ENCODE results near the gene GRB10. TPM values are rescaled to one million over a fixed set of nuclear protein-coding genes. Genes with fewer than 3 reads are reported as not detected.

GRB10 gene
- total and polyA plus RNA-seq, 4 donors: 11.6 to 68.6 (median 41.0) TPM

GRCh38 chr7:50665403-50666123, 117.1 kb downstream of the GRB10 start:
- Histone ChIP-seq H3K9me3 (ENCODE audit: control insufficient read depth in 4 of 4, insufficient read depth in 3 of 4, low read length in 3 of 4) (peaks cover 0 to 2% (median 0%) of the 10 kb centered on the region in 4 donors), H3K36me3 (ENCODE audit: control insufficient read depth in 4 of 4, insufficient read depth in 4 of 4, low read length in 4 of 4) (peaks cover 0 to 12% (median 5%) of the 10 kb centered on the region in 4 donors), H3K4me1 (ENCODE audit: control insufficient read depth in 5 of 5, insufficient read depth in 5 of 5, low read length in 5 of 5) (peaks cover 0 to 46% (median 11%) of the 10 kb centered on the region in 5 donors), H3K4me3 (no peak overlapping the region), H3K27me3 (ENCODE audit: control insufficient read depth in 3 of 3, insufficient read depth in 3 of 3, low read length in 2 of 3) (no peaks in the 10 kb centered on the region), H3K9ac (ENCODE audit: insufficient read depth in 1 of 2, low read length in 2 of 2) (no peak overlapping the region), H3K27ac (ENCODE audit: low read depth in 1 of 2, low read length in 1 of 2) (peak overlapping the region in 1 of 2 donors; percentile 1)
- DNase-seq: no peak
- TF ChIP-seq, protein P1, sequence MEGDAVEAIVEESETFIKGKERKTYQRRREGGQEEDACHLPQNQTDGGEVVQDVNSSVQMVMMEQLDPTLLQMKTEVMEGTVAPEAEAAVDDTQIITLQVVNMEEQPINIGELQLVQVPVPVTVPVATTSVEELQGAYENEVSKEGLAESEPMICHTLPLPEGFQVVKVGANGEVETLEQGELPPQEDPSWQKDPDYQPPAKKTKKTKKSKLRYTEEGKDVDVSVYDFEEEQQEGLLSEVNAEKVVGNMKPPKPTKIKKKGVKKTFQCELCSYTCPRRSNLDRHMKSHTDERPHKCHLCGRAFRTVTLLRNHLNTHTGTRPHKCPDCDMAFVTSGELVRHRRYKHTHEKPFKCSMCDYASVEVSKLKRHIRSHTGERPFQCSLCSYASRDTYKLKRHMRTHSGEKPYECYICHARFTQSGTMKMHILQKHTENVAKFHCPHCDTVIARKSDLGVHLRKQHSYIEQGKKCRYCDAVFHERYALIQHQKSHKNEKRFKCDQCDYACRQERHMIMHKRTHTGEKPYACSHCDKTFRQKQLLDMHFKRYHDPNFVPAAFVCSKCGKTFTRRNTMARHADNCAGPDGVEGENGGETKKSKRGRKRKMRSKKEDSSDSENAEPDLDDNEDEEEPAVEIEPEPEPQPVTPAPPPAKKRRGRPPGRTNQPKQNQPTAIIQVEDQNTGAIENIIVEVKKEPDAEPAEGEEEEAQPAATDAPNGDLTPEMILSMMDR (IDR thresholded peaks at IDR 0.05; ENCODE audit: control extremely low read depth, extremely low read depth): no peak
- WGBS, 2 donors: 80 to 83% methylated on average over 17 of the region's 17 CpGs
- no peak for ATAC-seq (ENCODE audit: insufficient read depth, low FRiP score)

- Histone ChIP-seq H3K27me3 (ENCODE audit: control insufficient read depth in 3 of 3, insufficient read depth in 3 of 3, low read length in 2 of 3) (no peaks in the 10 kb centered on the region), H3K4me1 (ENCODE audit: control insufficient read depth in 5 of 5, insufficient read depth in 5 of 5, low read length in 5 of 5) (peaks cover 0 to 52% (median 11%) of the 10 kb centered on the region in 5 donors), H3K4me3 (no peak overlapping the region), H3K27ac (ENCODE audit: low read depth in 1 of 2, low read length in 1 of 2) (no peak overlapping the region), H3K9me3 (ENCODE audit: control insufficient read depth in 4 of 4, insufficient read depth in 3 of 4, low read length in 3 of 4) (peaks cover 0 to 2% (median 0%) of the 10 kb centered on the region in 4 donors), H3K36me3 (ENCODE audit: control insufficient read depth in 4 of 4, insufficient read depth in 4 of 4, low read length in 4 of 4) (peaks cover 0 to 9% (median 4%) of the 10 kb centered on the region in 4 donors), H3K9ac (ENCODE audit: insufficient read depth in 1 of 2, low read length in 2 of 2) (no peak overlapping the region)
- WGBS, 2 donors: 54 to 68% methylated on average over 4 of the region's 4 CpGs
- TF ChIP-seq, protein P1 (IDR thresholded peaks at IDR 0.05; ENCODE audit: control extremely low read depth, extremely low read depth): no peak
- ATAC-seq (ENCODE audit: insufficient read depth, low FRiP score): no peak
- DNase-seq: no peak
Measured at GRCh38 chr7:50664937-50665336, 117.8 kb downstream of the GRB10 start.

DNA sequence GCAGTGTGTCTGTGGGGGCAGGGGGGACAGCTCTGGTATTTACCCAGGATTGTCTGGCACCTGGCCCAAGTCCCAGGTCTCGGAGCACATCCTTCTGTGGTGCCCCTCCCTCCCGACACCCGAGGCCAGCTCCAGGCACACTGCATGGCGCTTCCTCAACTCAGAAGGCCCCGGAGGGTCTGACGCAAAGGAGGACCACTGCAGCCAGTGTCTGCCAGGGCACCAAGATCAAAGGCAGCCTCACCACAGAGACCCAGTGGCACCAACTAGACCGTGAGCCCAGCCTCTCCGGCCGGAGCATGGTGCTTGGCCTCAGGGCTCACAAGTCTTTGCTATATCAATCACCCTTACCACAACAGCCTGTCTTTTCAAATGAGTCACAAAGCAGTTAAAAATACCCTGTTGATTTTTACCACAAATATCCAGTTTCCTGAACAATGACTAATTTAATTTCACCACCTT, 118.2 kb downstream of the GRB10 start:
- ATAC-seq (ENCODE audit: insufficient read depth, low FRiP score) (no peak), DNase-seq (no peak)
- Histone ChIP-seq H3K27ac (ENCODE audit: low read depth in 1 of 2, low read length in 1 of 2) (peak overlapping the region in 1 of 2 donors; percentile 35), H3K9me3 (ENCODE audit: control insufficient read depth in 4 of 4, insufficient read depth in 3 of 4, low read length in 3 of 4) (no peaks in the 10 kb centered on the region), H3K4me1 (ENCODE audit: control insufficient read depth in 5 of 5, insufficient read depth in 5 of 5, low read length in 5 of 5) (peaks cover 0 to 55% (median 11%) of the 10 kb centered on the region in 5 donors), H3K4me3 (no peak overlapping the region), H3K9ac (ENCODE audit: insufficient read depth in 1 of 2, low read length in 2 of 2) (no peak overlapping the region), H3K27me3 (ENCODE audit: control insufficient read depth in 3 of 3, insufficient read depth in 3 of 3, low read length in 2 of 3) (no peaks in the 10 kb centered on the region), H3K36me3 (ENCODE audit: control insufficient read depth in 4 of 4, insufficient read depth in 4 of 4, low read length in 4 of 4) (peaks cover 0 to 5% (median 2%) of the 10 kb centered on the region in 4 donors)
- TF ChIP-seq, protein P1 (IDR thresholded peaks at IDR 0.05; ENCODE audit: control extremely low read depth, extremely low read depth): no peak
- 34 to 47% methylated on average over 9 of the region's 9 CpGs for WGBS, 2 donors

Data from lung (tissue), 12 donors.